K562 (cell line): Measurements from ENCODE around the gene LAMTOR5. TPM values are rescaled to one million over a fixed set of nuclear protein-coding genes. Genes with fewer than 3 reads are reported as not detected.

Experiments used
- CHCHD3 ChIP-seq: fragments of 250-450 bp; sonication (Bioruptor Pico); IDR thresholded peaks from 2 replicates; pipeline ENCODE4 v2.1.2; 2022; ENCODE audit warnings: mild to moderate bottlenecking
- ETV6 ChIP-seq, 3 experiments: fragments of 150-350 bp in 1 of 3; sonication (generic) in 1 of 3; formaldehyde crosslinking in 1 of 3; IDR thresholded peaks; 2 replicates each; pipeline versions ENCODE4 v1.6.1 to v1.8.0; 2014 to 2022; ENCODE audit warnings: borderline replicate concordance in 2 of 3, low read depth in 2 of 3, antibody characterized with exemption in 1 of 3, low read length in 1 of 3, mild to moderate bottlenecking in 1 of 3, missing genetic modification reagents in 1 of 3
- HNRNPLL ChIP-seq: fragments of 200-400 bp; formaldehyde crosslinking; IDR thresholded peaks from 2 replicates; pipeline ENCODE4 v1.6.1; 2017; ENCODE audit warnings: low read length, low read depth, mild to moderate bottlenecking; ENCODE audit not compliant: poor library complexity, severe bottlenecking
- LEF1 ChIP-seq: fragments of 450-650 bp; IDR thresholded peaks from 2 replicates; pipeline ENCODE4 v1.6.1; 2016; ENCODE audit warnings: mild to moderate bottlenecking
- POLR2G ChIP-seq: fragments of 200-400 bp; formaldehyde crosslinking; IDR thresholded peaks from 2 replicates; pipeline ENCODE4 v1.6.1; 2017; ENCODE audit warnings: low read depth, mild to moderate bottlenecking, antibody characterized with exemption, low read length, moderate library complexity
- SIX5 ChIP-seq, 2 experiments: IDR thresholded peaks; 2 replicates each; pipeline ENCODE4 v1.6.1; 2011; ENCODE audit warnings: low read length in 2 of 2, borderline replicate concordance in 1 of 2, low read depth in 1 of 2, mild to moderate bottlenecking in 1 of 2, moderate library complexity in 1 of 2; ENCODE audit not compliant: insufficient read depth in 1 of 2
- TCF7L2 ChIP-seq: fragments of 150-350 bp; IDR thresholded peaks from 2 replicates; pipeline ENCODE4 v1.6.1; 2016; ENCODE audit warnings: low read depth, mild to moderate bottlenecking, low read length, moderate library complexity
- ZSCAN29 ChIP-seq: fragments of 450-650 bp; IDR thresholded peaks from 2 replicates; pipeline ENCODE4 v1.6.1; 2017
- polyA plus RNA-seq, 8 experiments: library from polyadenylated mRNA; depleted of rRNA in 4 of 8; stranded (reverse) in 5 of 8; unstranded in 3 of 8; fragments of >200 nt; fragmentation: Nextera tagmentation in 2 of 8; fragmentation: Illumina TruSeq in 1 of 8; extraction: Ambion mirVana in 2 of 8; extraction: Trizol in 1 of 8; gene quantifications; 2 replicates each; pipeline versions ENCODE4 v1.2.1 to v1.2.3, GENCODE V29; 2011 to 2014; ENCODE audit warnings: inconsistent platforms in 1 of 8, missing spikeins in 1 of 8
- total RNA-seq, 7 experiments: library from RNA; depleted of rRNA in 6 of 7; stranded (reverse); fragments of >200 nt in 6 of 7; fragmentation: Illumina TruSeq in 2 of 7; extraction: Trizol in 2 of 7; gene quantifications; 2 replicates each; pipeline versions ENCODE4 v1.2.1 to v1.2.3, GENCODE V29; 2011 to 2021; ENCODE audit warnings: low replicate concordance in 1 of 7
- TF ChIP-seq, protein P1 (sequence below): sonication (generic); formaldehyde crosslinking; IDR thresholded peaks from 2 replicates; pipeline ENCODE4 v1.8.1; 2023; ENCODE audit warnings: mild to moderate bottlenecking, missing genetic modification reagents
- TF ChIP-seq, protein P2 (sequence below): sonication (generic); formaldehyde crosslinking; IDR thresholded peaks from 2 replicates; pipeline ENCODE4 v1.8.0; 2022; ENCODE audit warnings: mild to moderate bottlenecking, low read depth, missing genetic modification reagents
- TF ChIP-seq, protein P3 (sequence below): fragments of 450-650 bp; formaldehyde crosslinking; IDR thresholded peaks from 2 replicates; pipeline ENCODE4 v1.4.0; 2020; ENCODE audit warnings: mild to moderate bottlenecking, moderate library complexity
- TF ChIP-seq, protein P4 (sequence below): fragments of 250-450 bp; sonication (Bioruptor Pico); IDR thresholded peaks from 2 replicates; pipeline ENCODE4 v1.4.0; 2020; ENCODE audit warnings: mild to moderate bottlenecking, moderate library complexity
- TF ChIP-seq, protein P5 (sequence below), 2 experiments: IDR thresholded peaks; 2 replicates each; pipeline ENCODE4 v1.6.1; 2012; ENCODE audit warnings: improper control_type of control experiment in 2 of 2, low read depth in 2 of 2, low read length in 2 of 2, borderline replicate concordance in 1 of 2
- TF ChIP-seq, protein P6 (sequence below): fragments of 250-450 bp; sonication (Bioruptor Pico); IDR thresholded peaks from 2 replicates; pipeline ENCODE4 v1.8.0; 2021; ENCODE audit warnings: moderate library complexity, mild to moderate bottlenecking, inconsistent platforms

The LAMTOR5 gene
- total and polyA plus RNA-seq, 9 of the 15 experiments (the other 6 are each of a cell fraction or from before 2014, with no cell fraction given) = 118 to 712 (median 241) TPM

DNA sequence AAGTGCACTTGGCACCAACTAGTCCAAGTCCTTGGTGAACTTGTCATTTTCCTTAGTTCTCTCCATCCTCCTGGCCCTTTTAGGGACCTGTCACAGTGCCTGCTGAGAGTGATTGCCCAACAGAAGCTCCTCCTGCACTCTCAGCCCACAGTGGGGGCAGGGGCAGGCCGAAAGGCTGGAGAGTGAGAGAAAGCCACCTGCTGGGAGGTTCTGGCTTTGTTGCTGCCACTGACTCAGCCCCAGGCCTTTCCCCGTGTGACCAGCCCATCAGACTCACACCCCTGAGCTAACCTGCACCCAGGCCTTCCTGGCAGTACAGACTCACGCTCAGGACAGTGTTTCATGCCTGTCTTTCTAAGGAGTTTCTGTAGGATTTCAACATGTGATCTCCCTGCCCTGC is 26.3 kb upstream of the LAMTOR5 start (continued):
- TF ChIP-seq ZSCAN29 = no peak
- TF ChIP-seq LEF1 = no peak
- TF ChIP-seq, protein P1, sequence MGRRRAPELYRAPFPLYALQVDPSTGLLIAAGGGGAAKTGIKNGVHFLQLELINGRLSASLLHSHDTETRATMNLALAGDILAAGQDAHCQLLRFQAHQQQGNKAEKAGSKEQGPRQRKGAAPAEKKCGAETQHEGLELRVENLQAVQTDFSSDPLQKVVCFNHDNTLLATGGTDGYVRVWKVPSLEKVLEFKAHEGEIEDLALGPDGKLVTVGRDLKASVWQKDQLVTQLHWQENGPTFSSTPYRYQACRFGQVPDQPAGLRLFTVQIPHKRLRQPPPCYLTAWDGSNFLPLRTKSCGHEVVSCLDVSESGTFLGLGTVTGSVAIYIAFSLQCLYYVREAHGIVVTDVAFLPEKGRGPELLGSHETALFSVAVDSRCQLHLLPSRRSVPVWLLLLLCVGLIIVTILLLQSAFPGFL (CRISPR knock-in tag) = no peak
- TF ChIP-seq POLR2G = no peak
- TF ChIP-seq, protein P2, sequence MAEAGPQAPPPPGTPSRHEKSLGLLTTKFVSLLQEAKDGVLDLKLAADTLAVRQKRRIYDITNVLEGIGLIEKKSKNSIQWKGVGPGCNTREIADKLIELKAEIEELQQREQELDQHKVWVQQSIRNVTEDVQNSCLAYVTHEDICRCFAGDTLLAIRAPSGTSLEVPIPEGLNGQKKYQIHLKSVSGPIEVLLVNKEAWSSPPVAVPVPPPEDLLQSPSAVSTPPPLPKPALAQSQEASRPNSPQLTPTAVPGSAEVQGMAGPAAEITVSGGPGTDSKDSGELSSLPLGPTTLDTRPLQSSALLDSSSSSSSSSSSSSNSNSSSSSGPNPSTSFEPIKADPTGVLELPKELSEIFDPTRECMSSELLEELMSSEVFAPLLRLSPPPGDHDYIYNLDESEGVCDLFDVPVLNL (CRISPR knock-in tag) = no peak
- TF ChIP-seq ETV6 (IDR thresholded peaks at IDR 0.05; ENCODE audit: borderline replicate concordance in 1 of 2, low read depth in 2 of 2, low read length in 1 of 2) = no peak
- no peak for TF ChIP-seq ETV6 (CRISPR knock-in tag; IDR thresholded peaks at IDR 0.05; ENCODE audit: borderline replicate concordance)
- TF ChIP-seq, protein P3, sequence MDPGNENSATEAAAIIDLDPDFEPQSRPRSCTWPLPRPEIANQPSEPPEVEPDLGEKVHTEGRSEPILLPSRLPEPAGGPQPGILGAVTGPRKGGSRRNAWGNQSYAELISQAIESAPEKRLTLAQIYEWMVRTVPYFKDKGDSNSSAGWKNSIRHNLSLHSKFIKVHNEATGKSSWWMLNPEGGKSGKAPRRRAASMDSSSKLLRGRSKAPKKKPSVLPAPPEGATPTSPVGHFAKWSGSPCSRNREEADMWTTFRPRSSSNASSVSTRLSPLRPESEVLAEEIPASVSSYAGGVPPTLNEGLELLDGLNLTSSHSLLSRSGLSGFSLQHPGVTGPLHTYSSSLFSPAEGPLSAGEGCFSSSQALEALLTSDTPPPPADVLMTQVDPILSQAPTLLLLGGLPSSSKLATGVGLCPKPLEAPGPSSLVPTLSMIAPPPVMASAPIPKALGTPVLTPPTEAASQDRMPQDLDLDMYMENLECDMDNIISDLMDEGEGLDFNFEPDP (CRISPR knock-in tag) = no peak
- no peak for TF ChIP-seq SIX5 (IDR thresholded peaks at IDR 0.05; ENCODE audit: borderline replicate concordance in 1 of 2, insufficient read depth in 1 of 2, low read depth in 1 of 2, low read length in 2 of 2)
- no peak for TF ChIP-seq CHCHD3 (CRISPR knock-in tag)
- TF ChIP-seq, protein P4, sequence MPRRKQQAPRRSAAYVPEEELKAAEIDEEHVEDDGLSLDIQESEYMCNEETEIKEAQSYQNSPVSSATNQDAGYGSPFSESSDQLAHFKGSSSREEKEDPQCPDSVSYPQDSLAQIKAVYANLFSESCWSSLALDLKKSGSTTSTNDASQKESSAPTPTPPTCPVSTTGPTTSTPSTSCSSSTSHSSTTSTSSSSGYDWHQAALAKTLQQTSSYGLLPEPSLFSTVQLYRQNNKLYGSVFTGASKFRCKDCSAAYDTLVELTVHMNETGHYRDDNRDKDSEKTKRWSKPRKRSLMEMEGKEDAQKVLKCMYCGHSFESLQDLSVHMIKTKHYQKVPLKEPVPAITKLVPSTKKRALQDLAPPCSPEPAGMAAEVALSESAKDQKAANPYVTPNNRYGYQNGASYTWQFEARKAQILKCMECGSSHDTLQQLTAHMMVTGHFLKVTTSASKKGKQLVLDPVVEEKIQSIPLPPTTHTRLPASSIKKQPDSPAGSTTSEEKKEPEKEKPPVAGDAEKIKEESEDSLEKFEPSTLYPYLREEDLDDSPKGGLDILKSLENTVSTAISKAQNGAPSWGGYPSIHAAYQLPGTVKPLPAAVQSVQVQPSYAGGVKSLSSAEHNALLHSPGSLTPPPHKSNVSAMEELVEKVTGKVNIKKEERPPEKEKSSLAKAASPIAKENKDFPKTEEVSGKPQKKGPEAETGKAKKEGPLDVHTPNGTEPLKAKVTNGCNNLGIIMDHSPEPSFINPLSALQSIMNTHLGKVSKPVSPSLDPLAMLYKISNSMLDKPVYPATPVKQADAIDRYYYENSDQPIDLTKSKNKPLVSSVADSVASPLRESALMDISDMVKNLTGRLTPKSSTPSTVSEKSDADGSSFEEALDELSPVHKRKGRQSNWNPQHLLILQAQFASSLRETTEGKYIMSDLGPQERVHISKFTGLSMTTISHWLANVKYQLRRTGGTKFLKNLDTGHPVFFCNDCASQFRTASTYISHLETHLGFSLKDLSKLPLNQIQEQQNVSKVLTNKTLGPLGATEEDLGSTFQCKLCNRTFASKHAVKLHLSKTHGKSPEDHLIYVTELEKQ = no peak
- TF ChIP-seq, protein P5, sequence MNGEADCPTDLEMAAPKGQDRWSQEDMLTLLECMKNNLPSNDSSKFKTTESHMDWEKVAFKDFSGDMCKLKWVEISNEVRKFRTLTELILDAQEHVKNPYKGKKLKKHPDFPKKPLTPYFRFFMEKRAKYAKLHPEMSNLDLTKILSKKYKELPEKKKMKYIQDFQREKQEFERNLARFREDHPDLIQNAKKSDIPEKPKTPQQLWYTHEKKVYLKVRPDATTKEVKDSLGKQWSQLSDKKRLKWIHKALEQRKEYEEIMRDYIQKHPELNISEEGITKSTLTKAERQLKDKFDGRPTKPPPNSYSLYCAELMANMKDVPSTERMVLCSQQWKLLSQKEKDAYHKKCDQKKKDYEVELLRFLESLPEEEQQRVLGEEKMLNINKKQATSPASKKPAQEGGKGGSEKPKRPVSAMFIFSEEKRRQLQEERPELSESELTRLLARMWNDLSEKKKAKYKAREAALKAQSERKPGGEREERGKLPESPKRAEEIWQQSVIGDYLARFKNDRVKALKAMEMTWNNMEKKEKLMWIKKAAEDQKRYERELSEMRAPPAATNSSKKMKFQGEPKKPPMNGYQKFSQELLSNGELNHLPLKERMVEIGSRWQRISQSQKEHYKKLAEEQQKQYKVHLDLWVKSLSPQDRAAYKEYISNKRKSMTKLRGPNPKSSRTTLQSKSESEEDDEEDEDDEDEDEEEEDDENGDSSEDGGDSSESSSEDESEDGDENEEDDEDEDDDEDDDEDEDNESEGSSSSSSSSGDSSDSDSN (IDR thresholded peaks at IDR 0.05; ENCODE audit: borderline replicate concordance in 1 of 2, low read depth in 2 of 2, low read length in 2 of 2) = no peak
- TF ChIP-seq TCF7L2 = no peak
- no peak for TF ChIP-seq HNRNPLL
- TF ChIP-seq, protein P6, sequence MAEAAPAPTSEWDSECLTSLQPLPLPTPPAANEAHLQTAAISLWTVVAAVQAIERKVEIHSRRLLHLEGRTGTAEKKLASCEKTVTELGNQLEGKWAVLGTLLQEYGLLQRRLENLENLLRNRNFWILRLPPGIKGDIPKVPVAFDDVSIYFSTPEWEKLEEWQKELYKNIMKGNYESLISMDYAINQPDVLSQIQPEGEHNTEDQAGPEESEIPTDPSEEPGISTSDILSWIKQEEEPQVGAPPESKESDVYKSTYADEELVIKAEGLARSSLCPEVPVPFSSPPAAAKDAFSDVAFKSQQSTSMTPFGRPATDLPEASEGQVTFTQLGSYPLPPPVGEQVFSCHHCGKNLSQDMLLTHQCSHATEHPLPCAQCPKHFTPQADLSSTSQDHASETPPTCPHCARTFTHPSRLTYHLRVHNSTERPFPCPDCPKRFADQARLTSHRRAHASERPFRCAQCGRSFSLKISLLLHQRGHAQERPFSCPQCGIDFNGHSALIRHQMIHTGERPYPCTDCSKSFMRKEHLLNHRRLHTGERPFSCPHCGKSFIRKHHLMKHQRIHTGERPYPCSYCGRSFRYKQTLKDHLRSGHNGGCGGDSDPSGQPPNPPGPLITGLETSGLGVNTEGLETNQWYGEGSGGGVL = no peak
